Peyer's patch (tissue), 4 donors: Measurements from ENCODE around the gene GABBR2.

ENCODE experiments used
- POLR2A ChIP-seq, 2 donors: fragments of 450-650 bp; IDR thresholded peaks; one replicate each; pipeline ENCODE4 v1.5.1; 2017; ENCODE audit warnings: antibody characterized with exemption in 2 of 2, mild to moderate bottlenecking in 2 of 2, moderate library complexity in 2 of 2
- TF ChIP-seq, protein P1 (sequence below), 6 experiments: fragments of 450-650 bp in 4 of 6; fragments of 200-600 bp in 2 of 6; sonication (generic) in 1 of 6; IDR thresholded peaks; one replicate each; pipeline ENCODE4 v1.5.1; 2017 to 2019; ENCODE audit warnings: antibody characterized with exemption in 6 of 6, mild to moderate bottlenecking in 3 of 6, moderate library complexity in 1 of 6

DNA sequence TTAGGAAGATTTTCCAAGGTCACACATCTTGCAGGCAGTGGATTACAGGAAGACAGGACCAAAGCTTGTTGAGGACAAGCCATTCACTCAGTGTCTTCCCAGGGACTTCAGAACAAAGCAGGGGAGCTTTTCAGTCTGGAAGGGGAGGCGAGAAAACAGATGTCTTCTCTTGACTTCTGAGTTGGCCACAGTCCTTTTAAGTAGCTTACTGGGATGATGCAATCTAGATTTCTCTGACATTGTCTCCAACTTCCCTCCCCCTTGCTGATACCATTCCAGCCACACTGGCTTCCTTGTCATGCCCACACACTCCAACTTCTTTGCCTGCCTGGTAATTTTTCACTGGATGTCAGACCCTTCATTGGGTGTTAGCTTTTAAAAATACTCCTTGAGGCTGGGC lies 279.1 kb downstream of the GABBR2 start:
- TF ChIP-seq, protein P1, sequence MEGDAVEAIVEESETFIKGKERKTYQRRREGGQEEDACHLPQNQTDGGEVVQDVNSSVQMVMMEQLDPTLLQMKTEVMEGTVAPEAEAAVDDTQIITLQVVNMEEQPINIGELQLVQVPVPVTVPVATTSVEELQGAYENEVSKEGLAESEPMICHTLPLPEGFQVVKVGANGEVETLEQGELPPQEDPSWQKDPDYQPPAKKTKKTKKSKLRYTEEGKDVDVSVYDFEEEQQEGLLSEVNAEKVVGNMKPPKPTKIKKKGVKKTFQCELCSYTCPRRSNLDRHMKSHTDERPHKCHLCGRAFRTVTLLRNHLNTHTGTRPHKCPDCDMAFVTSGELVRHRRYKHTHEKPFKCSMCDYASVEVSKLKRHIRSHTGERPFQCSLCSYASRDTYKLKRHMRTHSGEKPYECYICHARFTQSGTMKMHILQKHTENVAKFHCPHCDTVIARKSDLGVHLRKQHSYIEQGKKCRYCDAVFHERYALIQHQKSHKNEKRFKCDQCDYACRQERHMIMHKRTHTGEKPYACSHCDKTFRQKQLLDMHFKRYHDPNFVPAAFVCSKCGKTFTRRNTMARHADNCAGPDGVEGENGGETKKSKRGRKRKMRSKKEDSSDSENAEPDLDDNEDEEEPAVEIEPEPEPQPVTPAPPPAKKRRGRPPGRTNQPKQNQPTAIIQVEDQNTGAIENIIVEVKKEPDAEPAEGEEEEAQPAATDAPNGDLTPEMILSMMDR (IDR thresholded peaks at IDR 0.05), result no peak
- no peak for TF ChIP-seq POLR2A (IDR thresholded peaks at IDR 0.05)
